Gastroesophageal sphincter (tissue), 4 donors: ENCODE results near the gene MBTPS1. TPM values are rescaled to one million over a fixed set of nuclear protein-coding genes. Genes with fewer than 3 reads are reported as not detected.
A peak's percentile ranks its signal among the peaks of the same experiment; 100 is the strongest.

Experiments used
- ATAC-seq: fragments of 150-250 bp; one replicate; pipeline ENCODE4 v1.9.1; 2016; ENCODE audit warnings: mild to moderate bottlenecking, moderate library complexity
- H3K27ac ChIP-seq, 4 donors: fragments of 200-600 bp; sonication (generic) in 3 of 4; 1 replicate in 3 of 4; 2 replicates in 1 of 4; pipeline ENCODE4 v1.5.1; 2016 to 2019
- H3K27me3 ChIP-seq: fragments of 200-600 bp; sonication (generic); one replicate; pipeline ENCODE4 v1.5.1; 2019
- H3K36me3 ChIP-seq, 2 donors: fragments of 200-600 bp; sonication (generic); one replicate each; pipeline ENCODE4 v1.5.1; 2019; ENCODE audit warnings: control low read depth in 1 of 2
- H3K4me1 ChIP-seq, 3 donors: fragments of 200-600 bp; sonication (generic); 1 replicate in 2 of 3; 2 replicates in 1 of 3; pipeline ENCODE4 v1.5.1; 2016 to 2019; ENCODE audit warnings: control low read depth in 2 of 3
- H3K4me3 ChIP-seq, 2 donors: fragments of 200-600 bp; sonication (generic); one replicate each; pipeline ENCODE4 v1.5.1; 2019; ENCODE audit warnings: mild to moderate bottlenecking in 1 of 2, moderate library complexity in 1 of 2
- H3K9me3 ChIP-seq, 3 donors: fragments of 200-600 bp; sonication (generic); one replicate each; pipeline ENCODE4 v1.5.1; 2017 to 2019; ENCODE audit warnings: control low read depth in 2 of 3
- CTCF ChIP-seq, 4 experiments: fragments of 200-600 bp in 2 of 4; fragments of 450-650 bp in 2 of 4; sonication (generic) in 1 of 4; IDR thresholded peaks; one replicate each; pipeline ENCODE4 v1.5.1; 2017 to 2019; ENCODE audit warnings: antibody characterized with exemption in 4 of 4, mild to moderate bottlenecking in 2 of 4, moderate library complexity in 2 of 4
- EP300 ChIP-seq: sonication (generic); formaldehyde crosslinking; IDR thresholded peaks from one replicate; pipeline ENCODE4 v1.6.1; 2017; ENCODE audit warnings: antibody characterized with exemption, mild to moderate bottlenecking
- POLR2A ChIP-seq, 2 donors: fragments of 450-650 bp; IDR thresholded peaks; one replicate each; pipeline ENCODE4 v1.6.1; 2017; ENCODE audit warnings: antibody characterized with exemption in 2 of 2, mild to moderate bottlenecking in 2 of 2, moderate library complexity in 1 of 2
- POLR2AphosphoS5 ChIP-seq: sonication (generic); formaldehyde crosslinking; IDR thresholded peaks from one replicate; pipeline ENCODE4 v1.6.1; 2017; ENCODE audit warnings: antibody characterized with exemption
- WGBS, 2 donors: methylation state at CpG; one replicate each; pipeline ENCODE4 v1.1.5; 2018; ENCODE audit warnings: low coverage in 1 of 2; 5-methylcytosine and 5-hydroxymethylcytosine counted together
- total RNA-seq, 4 donors: library from RNA; depleted of rRNA; stranded (reverse); fragments of >200 nt; gene quantifications; one replicate each; pipeline ENCODE4 v1.1.0, GENCODE V29; 2016

Gene MBTPS1
- total RNA-seq = 10 to 100 TPM; 84.0 to 98.6 (median 90.9) TPM

- no peaks in the 10 kb centered on the region for H3K36me3 ChIP-seq
- no peaks in the 10 kb centered on the region for H3K27me3 ChIP-seq
- peak; percentile 99 for ATAC-seq
- H3K9me3 ChIP-seq = no peaks in the 10 kb centered on the region
- WGBS, 2 donors = no CpG with 5 or more reads among the region's 94 CpGs
- H3K4me3 ChIP-seq = peak within 1 kb of the TSS; percentile 68 to 96
- peak within 1 kb of the TSS; percentile 65 to 96 (median 92) for H3K27ac ChIP-seq
- TF ChIP-seq POLR2AphosphoS5 = peak; percentile 84
- TF ChIP-seq POLR2A (IDR thresholded peaks at IDR 0.05) = peak; percentile 78
- peak in 2 of 4 experiments; percentile 18 to 54 for TF ChIP-seq CTCF (IDR thresholded peaks at IDR 0.05)
- no peak for TF ChIP-seq EP300
- peaks cover 0 to 45% (median 15%) of the 10 kb centered on the region in 3 donors for H3K4me1 ChIP-seq
Observed at GRCh38 chr16:84116720-84117493, at the start of gene MBTPS1. TSS of gene MBTPS1 (minus strand) at chr16:84116942. CDS start at chr16:84101783, 15,159 bp downstream.

- ATAC-seq = no peak
- Histone ChIP-seq H3K27ac (no peak overlapping the region), H3K4me1 (no peaks in the 10 kb centered on the region), H3K4me3 (no peak overlapping the region), H3K27me3 (peaks cover 53% of the 10 kb centered on the region), H3K9me3 (no peaks in the 10 kb centered on the region), H3K36me3 (no peaks in the 10 kb centered on the region)
- no peak for TF ChIP-seq POLR2A (IDR thresholded peaks at IDR 0.05)
- no peak for TF ChIP-seq POLR2AphosphoS5
- no peak for TF ChIP-seq CTCF (IDR thresholded peaks at IDR 0.05)
- TF ChIP-seq EP300 = no peak
- WGBS, 2 donors = 77 to 80% methylated on average over 4 to 5 of the region's 7 CpGs
Observed at GRCh38 chr16:84165746-84166145, 49.0 kb upstream of the MBTPS1 start.

- Histone ChIP-seq H3K4me1 (no peaks in the 10 kb centered on the region), H3K27me3 (peaks cover 46% of the 10 kb centered on the region), H3K9me3 (no peaks in the 10 kb centered on the region), H3K36me3 (no peaks in the 10 kb centered on the region), H3K4me3 (no peak overlapping the region), H3K27ac (no peak overlapping the region)
- WGBS, 2 donors = 37 to 64% methylated on average over 2 to 3 of the region's 3 CpGs
- TF ChIP-seq CTCF (IDR thresholded peaks at IDR 0.05) = no peak
- TF ChIP-seq POLR2AphosphoS5 = no peak
- TF ChIP-seq POLR2A (IDR thresholded peaks at IDR 0.05) = no peak
- TF ChIP-seq EP300 = no peak
- ATAC-seq = no peak
Observed at GRCh38 chr16:84161801-84162200, 45.1 kb upstream of the MBTPS1 start.

- Histone ChIP-seq H3K4me3 (no peak overlapping the region), H3K36me3 (no peaks in the 10 kb centered on the region), H3K27ac (no peak overlapping the region), H3K27me3 (peaks cover 38% of the 10 kb centered on the region), H3K9me3 (no peaks in the 10 kb centered on the region), H3K4me1 (no peaks in the 10 kb centered on the region)
- WGBS, 2 donors = no CpG with 5 or more reads among the region's 10 CpGs
- ATAC-seq = no peak
- TF ChIP-seq POLR2AphosphoS5 = no peak
- TF ChIP-seq EP300 = no peak
- no peak for TF ChIP-seq CTCF (IDR thresholded peaks at IDR 0.05)
Observed at GRCh38 chr16:84161037-84161436, 44.3 kb upstream of the MBTPS1 start.

GRCh38 chr16:84159800-84160199 is 43.1 kb upstream of the MBTPS1 start:
- no peak for ATAC-seq
- WGBS, 2 donors = 30 to 40% methylated on average over 1 of the region's 1 CpG
- no peak overlapping the region for H3K27ac ChIP-seq

More at GRCh38 chr16:84159800-84160199, 43.1 kb upstream of the MBTPS1 start:
- Histone ChIP-seq H3K4me1 (no peaks in the 10 kb centered on the region), H3K9me3 (no peaks in the 10 kb centered on the region), H3K27me3 (peaks cover 37% of the 10 kb centered on the region), H3K4me3 (no peak overlapping the region), H3K36me3 (no peaks in the 10 kb centered on the region)
- no peak for TF ChIP-seq POLR2A (IDR thresholded peaks at IDR 0.05)
